CD4-positive, alpha-beta T cell treated with Interleukin-4 for 1 hour (primary cell): ENCODE measurements around the gene YARS1.

Source experiments
- DNase-seq, 2 donors: peaks; one replicate each; pipeline ENCODE4 v3.0.0-alpha.2; 2020 to 2022

YARS1 gene

GRCh38 chr1:32761936-32762335 is 55.2 kb downstream of the YARS1 start:
- DNase-seq = no peak

- no peak for DNase-seq
Observed at GRCh38 chr1:32761253-32761877, 55.8 kb downstream of the YARS1 start.

DNA sequence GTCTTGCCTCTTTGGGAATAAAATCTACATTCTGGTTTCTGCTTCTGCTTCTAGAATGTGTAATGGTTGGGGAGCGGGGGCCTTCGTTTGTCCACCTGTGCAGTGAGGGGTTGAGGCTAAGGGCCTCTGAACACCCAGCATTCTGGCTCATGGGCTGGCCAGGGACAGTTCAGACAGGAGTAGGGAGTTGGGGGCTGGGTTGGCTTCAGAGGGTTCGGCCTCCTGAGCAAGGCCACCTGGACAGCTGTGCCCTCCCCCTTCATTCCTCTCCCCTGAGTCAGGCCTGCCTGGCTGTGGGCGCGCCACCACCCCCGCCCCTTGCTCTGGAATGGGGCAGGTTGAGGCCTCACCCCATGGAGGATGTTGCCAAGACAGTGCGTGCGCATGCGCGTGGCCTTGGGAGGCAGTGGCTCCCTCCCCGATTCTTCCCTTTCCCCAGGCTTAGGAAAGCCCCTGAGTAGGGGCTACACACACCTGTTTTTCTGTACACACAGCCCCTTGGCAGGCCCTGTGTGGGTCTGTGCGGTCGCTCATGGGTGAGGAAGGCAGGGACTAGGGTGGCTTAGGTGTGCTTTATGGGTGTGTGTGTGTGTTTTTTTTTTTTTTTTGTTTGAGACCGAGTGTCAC is 57.0 kb downstream of the YARS1 start:
- no peak for DNase-seq

- DNase-seq = no peak
Observed at GRCh38 chr1:32759521-32759981, 57.6 kb downstream of the YARS1 start.

DNA sequence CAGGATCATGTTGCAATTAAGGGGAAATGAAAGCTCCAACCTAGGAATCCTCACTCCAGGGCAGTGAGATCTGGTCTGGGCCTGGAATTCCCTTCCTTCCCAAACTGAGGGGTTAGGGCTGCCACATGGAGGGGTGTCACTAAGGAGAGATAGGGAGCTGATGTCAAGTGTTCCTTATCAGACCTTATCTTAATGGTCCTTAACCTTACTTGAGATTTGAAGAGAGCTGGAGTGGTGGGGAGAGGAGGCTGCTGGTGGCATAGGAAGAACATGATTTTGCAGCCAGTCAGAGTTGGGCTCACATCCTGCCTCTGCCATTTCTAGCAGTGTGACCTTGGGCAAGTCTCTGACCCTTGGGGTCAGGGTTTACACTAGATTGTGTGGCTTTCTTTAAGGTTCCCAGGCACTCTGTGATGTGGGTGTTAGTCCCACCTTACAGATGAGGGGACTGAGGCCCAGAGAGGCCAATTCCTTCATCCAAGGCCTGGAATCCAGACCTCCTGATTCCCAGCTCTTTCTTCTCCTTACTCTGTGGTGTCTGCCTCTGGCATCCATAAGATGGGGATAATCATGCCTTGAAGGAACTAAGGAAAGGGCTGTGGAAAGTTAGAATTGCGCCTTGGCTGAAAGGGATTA is 58.2 kb downstream of the YARS1 start:
- no peak for DNase-seq

DNA sequence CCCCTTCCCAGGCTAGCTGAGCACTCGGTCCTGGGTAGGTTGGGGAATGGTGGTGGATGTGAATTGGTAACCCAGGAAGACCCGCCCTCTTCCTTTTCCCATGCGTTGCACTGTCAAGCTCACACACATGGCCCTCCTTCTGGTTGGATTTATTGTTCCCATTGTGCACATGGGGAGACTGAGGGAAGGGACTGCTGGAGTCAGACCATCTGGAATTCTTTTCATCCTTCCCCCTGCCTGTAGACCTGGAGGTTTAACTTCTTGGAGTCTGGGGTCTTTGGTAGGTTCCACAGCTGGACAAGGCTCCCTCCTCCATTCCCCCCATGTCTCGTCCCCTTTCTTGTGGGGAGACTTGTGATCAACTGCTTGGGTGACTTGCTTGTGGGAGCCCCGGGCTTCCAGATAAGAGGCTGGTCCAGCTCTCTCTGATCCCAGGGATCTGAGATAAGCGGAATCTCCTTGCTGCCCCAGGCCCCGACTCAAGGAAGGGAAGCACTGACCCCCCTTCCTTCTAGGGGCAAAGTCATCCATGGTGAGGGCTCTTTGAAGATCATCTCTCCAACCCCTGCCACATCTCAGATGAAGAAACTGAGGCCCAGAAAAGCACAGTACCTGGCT is 58.9 kb downstream of the YARS1 start:
- no peak for DNase-seq

GRCh38 chr1:32757213-32757895 is 59.8 kb downstream of the YARS1 start:
- DNase-seq = no peak

DNA sequence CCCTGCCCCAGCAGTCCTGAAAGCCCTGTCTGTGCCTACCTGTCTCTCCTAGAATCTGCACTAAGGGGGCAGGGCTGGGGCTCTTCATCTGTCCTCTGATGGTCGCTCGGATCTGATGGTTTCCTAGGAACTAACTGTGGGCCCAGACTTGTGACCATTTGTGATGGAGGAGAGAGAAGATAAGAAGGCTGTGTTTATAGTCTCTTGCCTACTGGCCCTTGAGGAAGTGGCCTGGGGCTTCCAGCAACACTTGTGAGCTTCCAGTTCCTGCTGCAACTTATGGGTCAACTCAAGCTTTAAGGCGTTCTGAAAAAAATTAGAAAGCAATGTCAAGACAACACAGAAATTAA is 61.4 kb downstream of the YARS1 start:
- no peak for DNase-seq

DNA sequence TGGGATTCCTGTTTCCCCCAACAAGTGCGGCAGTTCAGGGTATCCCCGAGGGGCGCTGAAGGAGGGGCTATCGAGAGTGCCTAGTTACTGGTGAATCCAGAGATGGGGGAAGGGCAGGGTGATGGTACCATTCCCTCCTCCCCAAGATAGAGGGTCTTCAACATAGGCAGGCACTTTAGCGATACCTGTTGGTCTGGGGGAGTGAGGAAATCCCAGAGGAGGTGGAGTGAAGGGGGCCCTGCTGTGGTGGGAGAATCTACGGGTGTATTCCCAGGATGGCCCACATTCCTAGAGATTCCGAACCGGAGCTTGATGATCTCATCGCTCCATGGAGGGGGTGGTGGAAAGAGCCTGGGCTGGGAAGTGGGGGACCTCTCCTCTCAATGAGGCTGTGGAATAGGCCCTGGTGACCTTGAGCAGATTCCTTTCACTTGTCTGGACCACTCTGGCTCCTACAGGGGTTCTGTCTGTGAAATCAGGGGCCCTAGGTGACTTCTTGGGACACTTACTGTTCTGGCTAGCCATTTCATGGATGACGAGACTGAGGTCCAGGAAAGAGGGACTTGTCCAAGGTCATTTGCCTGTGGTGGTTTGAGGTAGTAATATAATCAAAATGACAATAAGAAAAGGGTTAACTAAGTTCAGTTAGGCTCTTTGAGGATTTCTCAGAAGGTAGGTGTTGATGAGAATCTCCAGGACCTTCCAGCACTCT is 61.9 kb downstream of the YARS1 start:
- no peak for DNase-seq

DNA sequence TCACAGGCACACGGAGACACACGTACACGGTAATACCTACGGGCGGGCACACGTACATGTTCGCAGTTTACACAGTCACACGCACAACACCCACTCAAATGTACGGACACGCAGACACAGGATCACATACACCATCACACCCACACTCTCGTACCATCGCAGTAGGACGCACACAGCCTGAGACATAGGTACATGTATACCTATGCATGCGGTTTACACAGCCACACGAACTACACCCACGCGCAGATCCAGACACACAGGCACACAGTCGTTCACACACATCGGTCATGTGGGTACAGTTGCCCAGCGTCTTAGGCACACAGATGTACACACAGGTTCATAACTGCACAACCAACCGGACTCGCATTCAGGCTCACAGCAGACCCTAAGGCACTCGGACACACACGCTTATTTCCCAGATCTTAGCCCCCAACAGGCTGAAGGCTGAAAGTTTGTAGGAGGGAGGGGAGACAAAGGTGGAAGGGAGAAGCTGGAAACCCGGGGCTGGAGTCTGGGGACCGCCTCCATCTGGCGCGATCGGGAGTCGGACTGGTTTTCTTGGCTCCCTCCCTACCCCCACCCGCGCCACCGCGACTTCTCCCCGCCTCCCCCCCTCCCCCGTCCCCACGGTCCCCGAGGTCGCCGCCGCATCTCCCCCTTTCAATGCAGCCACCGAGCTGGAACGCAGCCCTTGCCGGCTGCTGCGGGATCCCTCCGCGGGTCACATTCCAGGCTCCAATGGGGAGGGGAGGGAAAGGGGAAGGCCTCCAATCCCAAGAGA is 62.7 kb downstream of the YARS1 start:
- peak in 1 of 2 donors; percentile 57 for DNase-seq

GRCh38 chr1:32753532-32754316 is 63.4 kb downstream of the YARS1 start:
- peak; percentile 53 to 70 for DNase-seq

DNA sequence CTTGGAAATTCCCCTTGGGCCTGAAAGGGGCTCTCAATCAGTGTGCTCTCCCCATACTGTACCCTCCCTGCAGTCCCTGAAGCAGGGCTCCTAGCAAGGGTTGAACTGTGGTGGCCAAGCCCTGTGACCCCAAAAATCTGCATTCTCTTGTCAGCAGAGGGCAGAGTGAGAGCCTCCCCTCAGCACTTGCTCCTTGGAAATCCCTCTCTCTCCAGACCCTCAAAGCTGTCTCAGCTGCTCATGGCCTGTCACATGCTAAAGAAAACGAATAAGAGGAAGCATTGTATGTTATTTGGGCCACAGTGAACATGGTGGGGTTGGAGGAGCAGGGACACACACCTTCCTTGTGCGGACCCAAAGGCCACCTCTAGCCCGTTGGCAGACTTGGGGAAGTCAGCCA is 67.4 kb downstream of the YARS1 start:
- DNase-seq = no peak

DNA sequence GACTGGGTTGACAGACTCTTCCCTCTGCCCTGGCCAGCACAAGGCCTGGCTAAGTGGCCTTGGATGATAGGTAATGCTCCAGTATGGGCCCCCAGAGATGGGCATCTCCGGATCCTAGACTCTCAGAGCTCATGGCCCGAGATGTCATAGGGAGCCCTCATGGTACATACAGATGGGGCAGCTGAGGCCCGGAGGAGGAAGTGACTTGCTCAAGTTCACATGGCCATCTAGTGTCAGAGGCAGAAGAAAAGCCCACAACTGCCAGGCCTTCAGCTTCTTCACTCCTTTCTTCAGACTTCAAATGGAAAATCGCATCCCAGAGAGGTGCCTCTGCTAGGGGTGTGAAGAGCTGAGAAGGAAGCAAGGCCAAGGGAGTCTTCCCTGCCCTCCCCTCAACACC is 67.8 kb downstream of the YARS1 start:
- DNase-seq = no peak

GRCh38 chr1:32748926-32749325 is 68.2 kb downstream of the YARS1 start:
- DNase-seq = no peak

DNA sequence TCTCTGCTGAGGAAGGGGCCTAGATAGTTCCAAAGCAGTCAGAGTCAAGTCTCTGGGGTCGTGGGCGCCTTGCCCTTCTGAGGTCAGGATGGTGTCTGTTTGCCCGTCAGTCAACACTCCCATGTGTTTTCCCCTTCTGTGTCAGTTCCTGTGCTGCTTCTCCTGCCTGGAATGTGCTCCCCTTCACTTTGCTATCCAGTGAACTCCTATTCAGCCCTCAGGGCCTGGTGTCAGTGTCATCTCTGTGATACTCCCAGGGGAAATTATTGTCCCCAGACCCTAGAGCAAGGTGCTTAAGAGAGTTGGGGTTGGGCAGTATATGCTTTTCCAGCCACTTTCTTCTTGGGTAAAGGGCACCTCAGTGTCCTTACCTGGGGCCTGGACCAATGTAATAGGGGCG is 68.8 kb downstream of the YARS1 start:
- no peak for DNase-seq

DNA sequence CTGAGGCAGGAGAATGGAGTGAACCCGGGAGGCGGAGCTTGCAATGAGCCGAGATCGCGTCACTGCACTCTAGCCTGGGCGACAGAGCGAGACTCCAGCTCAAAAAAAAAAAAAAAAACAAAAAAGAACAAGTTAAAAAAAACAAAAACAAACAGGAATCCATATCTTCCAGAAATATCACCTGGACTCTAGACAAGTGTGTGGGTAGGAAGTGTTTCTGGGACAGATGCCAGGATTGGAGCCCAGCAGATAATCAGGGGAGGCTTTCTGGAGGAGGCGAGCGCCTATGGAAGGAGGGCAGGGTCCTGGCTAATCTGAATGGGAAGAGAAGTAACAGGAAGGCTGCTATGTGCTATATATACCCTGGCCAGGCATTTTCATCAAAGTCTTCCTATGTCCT is 71.0 kb downstream of the YARS1 start:
- no peak for DNase-seq

GRCh38 chr1:32744071-32744425 is 73.1 kb downstream of the YARS1 start:
- no peak for DNase-seq

DNA sequence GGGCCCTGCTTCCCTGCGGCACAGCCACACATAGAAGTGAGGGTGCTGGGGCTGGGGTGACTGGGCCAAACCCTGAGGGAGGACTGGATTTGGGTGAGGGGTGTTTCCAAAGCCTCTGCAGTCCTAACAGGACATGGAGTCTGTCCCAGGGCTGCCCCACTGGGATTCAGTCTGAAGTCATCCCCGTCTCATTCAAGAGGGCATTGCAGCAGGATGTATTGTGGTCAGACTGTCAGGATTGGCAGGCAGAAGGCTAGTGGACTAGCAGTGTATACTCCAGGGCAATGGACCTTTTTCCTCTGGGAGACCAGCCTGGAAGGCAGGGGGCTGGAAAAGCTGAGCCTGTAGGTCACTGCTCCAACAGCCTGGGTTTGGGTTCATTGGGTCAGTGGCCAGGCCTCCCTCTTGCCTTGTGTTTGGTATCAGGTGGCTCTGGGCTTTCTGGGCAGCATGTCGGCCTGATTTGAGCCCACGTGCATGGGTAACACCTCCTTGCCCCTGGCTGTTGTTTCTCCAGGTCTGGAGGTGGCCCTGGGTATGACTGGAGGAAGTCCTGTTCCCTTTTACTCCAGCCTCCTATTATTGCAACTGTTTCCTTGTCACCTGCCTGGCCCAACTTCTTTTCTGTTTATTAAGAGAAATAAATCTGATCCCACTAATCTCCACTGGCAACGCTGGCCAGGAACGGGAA is 73.6 kb downstream of the YARS1 start:
- no peak for DNase-seq

- no peak for DNase-seq
Observed at GRCh38 chr1:32742956-32743355, 74.2 kb downstream of the YARS1 start.

DNA sequence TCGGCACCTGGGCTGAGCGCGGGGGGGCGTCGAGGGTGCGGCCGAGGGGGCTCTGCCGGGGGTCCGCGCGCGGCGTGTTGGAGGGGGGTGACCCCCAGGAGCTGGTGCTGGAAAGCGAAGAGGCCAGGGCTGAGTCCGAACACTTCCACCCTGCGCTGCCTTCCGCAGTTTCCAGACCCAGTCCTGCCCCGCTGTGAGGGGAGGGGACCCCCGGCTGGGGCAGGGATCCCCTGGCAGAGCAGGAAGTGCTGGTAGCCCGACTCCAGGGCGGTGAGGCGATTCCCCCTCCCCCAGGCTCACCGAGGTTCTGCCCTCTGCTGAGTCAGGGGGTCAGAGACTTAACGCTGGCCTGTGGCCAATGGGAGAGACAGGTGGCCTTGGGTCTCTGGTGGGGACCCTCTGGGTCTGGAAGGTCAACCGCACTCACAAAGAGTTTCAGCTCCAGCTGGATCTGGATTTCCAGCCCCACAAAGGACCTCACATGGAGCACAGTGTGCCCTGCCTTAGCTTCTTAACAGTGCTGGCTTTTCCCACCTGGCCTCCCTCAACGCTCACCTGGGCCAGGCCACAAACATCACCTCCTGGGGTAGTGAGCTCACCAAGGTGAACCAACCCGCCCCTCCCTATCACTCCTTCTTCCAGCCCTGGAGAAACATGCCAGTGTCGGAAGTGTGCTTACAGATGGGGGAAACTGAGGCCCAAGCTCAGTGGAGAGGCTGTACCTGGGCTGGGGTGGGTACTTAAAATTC is 74.8 kb downstream of the YARS1 start:
- no peak for DNase-seq
